ENCODE measurements around the gene LRBA. TPM values are rescaled to one million over a fixed set of nuclear protein-coding genes. Genes with fewer than 3 reads are reported as not detected.
A peak's percentile ranks its signal among the peaks of the same experiment; 100 is the strongest.

LRBA gene
- total RNA-seq, 2 donors from 2014 or later = 50.1 to 59.9 TPM

DNA sequence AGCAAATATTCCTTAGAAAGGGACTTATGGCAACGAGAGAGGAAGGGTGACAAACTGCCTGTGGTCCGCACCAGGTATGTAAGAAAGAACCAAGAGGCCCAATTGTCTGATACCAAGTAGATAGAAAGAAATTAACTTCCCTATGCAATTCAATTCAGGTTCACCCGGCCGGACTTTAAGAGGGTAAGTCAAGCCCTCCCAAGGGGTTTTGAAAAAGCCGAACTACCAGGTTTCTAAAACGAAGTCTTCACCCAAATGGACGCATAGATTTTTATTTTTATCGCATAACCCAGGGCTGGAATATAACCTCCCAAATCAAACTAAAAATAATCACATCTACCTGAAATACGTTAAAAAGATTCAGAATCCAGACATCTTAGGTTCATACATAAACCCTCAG, 434.8 kb downstream of the LRBA start:
- Histone ChIP-seq H3K4me3 (no peak overlapping the region), H3K27me3 (no peaks in the 10 kb centered on the region), H3K4me1 (peaks cover 13% of the 10 kb centered on the region), H3K36me3 (replicated peaks in 1 of 2; ENCODE audit: insufficient read depth in 1 of 2, low read depth in 2 of 2) (peaks cover 0 to 2% of the 10 kb centered on the region in 2 donors), H3K27ac (no peak overlapping the region), H3K9me3 (no peaks in the 10 kb centered on the region)
- DNase-seq (no peak), ATAC-seq (no peak)
- 94 to 96% methylated on average over 9 of the region's 9 CpGs for WGBS, 2 donors
- TF ChIP-seq POLR2A (IDR thresholded peaks at IDR 0.05) = no peak
- TF ChIP-seq, protein P1, sequence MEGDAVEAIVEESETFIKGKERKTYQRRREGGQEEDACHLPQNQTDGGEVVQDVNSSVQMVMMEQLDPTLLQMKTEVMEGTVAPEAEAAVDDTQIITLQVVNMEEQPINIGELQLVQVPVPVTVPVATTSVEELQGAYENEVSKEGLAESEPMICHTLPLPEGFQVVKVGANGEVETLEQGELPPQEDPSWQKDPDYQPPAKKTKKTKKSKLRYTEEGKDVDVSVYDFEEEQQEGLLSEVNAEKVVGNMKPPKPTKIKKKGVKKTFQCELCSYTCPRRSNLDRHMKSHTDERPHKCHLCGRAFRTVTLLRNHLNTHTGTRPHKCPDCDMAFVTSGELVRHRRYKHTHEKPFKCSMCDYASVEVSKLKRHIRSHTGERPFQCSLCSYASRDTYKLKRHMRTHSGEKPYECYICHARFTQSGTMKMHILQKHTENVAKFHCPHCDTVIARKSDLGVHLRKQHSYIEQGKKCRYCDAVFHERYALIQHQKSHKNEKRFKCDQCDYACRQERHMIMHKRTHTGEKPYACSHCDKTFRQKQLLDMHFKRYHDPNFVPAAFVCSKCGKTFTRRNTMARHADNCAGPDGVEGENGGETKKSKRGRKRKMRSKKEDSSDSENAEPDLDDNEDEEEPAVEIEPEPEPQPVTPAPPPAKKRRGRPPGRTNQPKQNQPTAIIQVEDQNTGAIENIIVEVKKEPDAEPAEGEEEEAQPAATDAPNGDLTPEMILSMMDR (IDR thresholded peaks at IDR 0.05) = no peak
- intact Hi-C loops (cut with DNase I) = no loop called here

DNA sequence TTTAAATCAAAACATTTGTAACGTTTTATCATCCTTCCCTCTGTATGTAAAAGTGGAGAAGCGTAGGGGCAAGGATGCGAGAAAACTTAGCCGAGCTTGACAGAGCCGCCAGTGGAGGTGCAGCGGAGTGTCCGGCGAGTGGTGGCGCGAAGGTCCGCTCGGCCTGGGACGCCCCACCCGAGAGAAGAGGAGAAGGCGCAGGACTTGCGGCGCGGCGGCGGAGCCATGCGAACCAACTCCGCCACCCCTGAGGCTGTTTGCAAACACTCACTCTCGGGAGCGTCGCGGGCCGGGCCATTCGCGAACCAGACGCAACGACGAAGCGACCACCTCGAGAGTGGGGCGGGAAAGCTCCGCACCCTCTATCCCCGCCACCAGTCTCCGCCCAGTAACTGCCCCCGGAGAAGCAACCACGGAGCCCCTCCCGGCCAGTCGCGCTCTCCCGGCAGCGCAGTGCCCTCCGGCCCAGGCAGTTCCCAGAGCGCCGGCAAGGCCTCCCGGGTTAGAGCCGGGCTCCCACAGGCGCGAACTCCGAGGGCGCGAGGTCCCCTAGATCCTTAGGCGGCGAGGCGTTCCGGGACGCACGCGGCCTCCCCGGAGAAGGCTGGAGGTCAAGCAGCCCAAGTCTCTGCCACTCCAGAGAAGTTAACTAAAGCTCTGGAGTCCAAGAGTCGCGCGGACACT, 435.4 kb downstream of the LRBA start:
- no peak for DNase-seq
- intact Hi-C loops (cut with DNase I) = no loop called here

DNA sequence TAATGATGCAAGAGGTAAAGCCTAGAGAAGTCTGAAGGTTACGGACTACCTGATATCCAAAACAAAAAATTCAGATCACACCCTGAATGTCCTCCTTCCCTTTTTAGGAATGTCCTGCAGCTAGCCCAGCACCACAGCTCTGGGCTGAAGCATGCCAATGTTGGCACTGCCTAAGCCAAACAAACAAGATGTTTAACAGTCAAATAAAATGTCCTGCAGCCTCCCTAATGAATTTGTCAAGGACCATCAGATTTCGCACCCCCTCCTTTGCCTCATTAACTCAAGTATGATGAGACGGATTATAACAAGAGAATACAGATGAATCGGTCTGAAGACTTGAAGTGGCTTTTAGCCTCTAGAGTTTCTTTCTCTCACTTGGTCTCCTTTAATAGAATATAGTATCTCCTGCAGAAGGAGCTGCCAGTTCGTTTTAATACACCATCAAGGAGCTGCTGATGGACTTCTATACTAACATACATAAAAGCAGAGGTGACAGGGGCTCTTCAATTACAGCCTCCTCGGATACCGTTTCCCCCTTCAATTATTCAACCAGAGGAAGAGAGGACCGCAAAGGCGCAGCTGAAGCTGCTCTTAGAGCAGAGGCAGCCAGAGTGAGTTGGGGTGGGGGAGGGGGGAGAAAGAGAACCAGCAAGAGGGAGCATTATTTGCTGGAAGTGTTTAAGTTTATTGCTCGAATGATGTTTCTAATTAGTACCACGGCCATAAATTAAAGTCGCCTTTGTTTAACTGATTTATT, 436.2 kb downstream of the LRBA start:
- Histone ChIP-seq H3K9me3 (no peaks in the 10 kb centered on the region), H3K4me3 (no peak overlapping the region), H3K36me3 (replicated peaks in 1 of 2; ENCODE audit: insufficient read depth in 1 of 2, low read depth in 2 of 2) (peaks cover 0 to 2% of the 10 kb centered on the region in 2 donors), H3K27me3 (no peaks in the 10 kb centered on the region), H3K27ac (no peak overlapping the region), H3K4me1 (peaks cover 13% of the 10 kb centered on the region)
- TF ChIP-seq POLR2A (IDR thresholded peaks at IDR 0.05) = no peak
- TF ChIP-seq, protein P1 (IDR thresholded peaks at IDR 0.05) = no peak
- intact Hi-C loops (cut with DNase I) = no loop called here
- DNase-seq (peak in 1 of 4 donors; percentile 15), ATAC-seq (peak; percentile 45)
- WGBS, 2 donors = 64% methylated on average over 12 of the region's 12 CpGs

More for the DNA sequence above, 435.4 kb downstream of the LRBA start:
- Histone ChIP-seq H3K27me3 (no peaks in the 10 kb centered on the region), H3K4me3 (no peak overlapping the region), H3K36me3 (replicated peaks in 1 of 2; ENCODE audit: insufficient read depth in 1 of 2, low read depth in 2 of 2) (peaks cover 0 to 2% of the 10 kb centered on the region in 2 donors), H3K9me3 (no peaks in the 10 kb centered on the region), H3K4me1 (peaks cover 13% of the 10 kb centered on the region), H3K27ac (no peak overlapping the region)
- no peak for ATAC-seq
- 74 to 87% methylated on average over 45 to 65 of the region's 66 CpGs for WGBS, 2 donors
- no peak for TF ChIP-seq POLR2A (IDR thresholded peaks at IDR 0.05)

DNA sequence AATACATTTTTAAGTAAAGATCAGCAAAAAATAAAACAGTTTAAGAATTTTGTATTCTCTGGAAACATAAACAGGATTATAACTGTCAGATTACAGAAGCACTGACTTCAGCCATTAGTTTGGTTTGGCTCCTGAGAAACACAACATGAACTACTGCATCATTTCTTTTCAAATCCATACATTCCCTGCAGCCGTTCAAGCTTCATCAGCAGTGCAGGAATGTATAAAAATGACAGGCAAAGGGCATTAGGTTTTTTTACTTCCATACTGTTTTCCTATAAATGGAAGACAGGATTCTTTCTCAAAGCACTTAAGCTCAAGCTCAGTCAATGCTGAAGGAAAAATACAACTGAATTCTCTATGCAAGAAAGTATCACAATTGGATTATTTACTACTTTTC, 437.3 kb downstream of the LRBA start:
- Histone ChIP-seq H3K4me3 (no peak overlapping the region), H3K27ac (no peak overlapping the region), H3K36me3 (replicated peaks in 1 of 2; ENCODE audit: insufficient read depth in 1 of 2, low read depth in 2 of 2) (no peaks in the 10 kb centered on the region), H3K9me3 (no peaks in the 10 kb centered on the region), H3K27me3 (no peaks in the 10 kb centered on the region), H3K4me1 (peaks cover 13% of the 10 kb centered on the region)
- intact Hi-C loops (cut with DNase I) = no loop called here
- DNase-seq = no peak
- WGBS, 2 donors = 66 to 68% methylated on average over 1 of the region's 1 CpG
- no peak for ATAC-seq
- TF ChIP-seq POLR2A (IDR thresholded peaks at IDR 0.05) = no peak

- intact Hi-C loops (cut with DNase I) = no loop called here
- Histone ChIP-seq H3K4me1 (peaks cover 13% of the 10 kb centered on the region), H3K4me3 (no peak overlapping the region), H3K27me3 (no peaks in the 10 kb centered on the region), H3K9me3 (no peaks in the 10 kb centered on the region), H3K27ac (no peak overlapping the region), H3K36me3 (replicated peaks in 1 of 2; ENCODE audit: insufficient read depth in 1 of 2, low read depth in 2 of 2) (no peaks in the 10 kb centered on the region)
- TF ChIP-seq POLR2A (IDR thresholded peaks at IDR 0.05) = no peak
- TF ChIP-seq, protein P1 (IDR thresholded peaks at IDR 0.05) = no peak
- no peak for ATAC-seq
- 82 to 87% methylated on average over 3 of the region's 3 CpGs for WGBS, 2 donors
- no peak for DNase-seq
Measured at GRCh38 chr4:150574678-150575077, 440.4 kb downstream of the LRBA start.

Data from body of pancreas (tissue), 4 donors.